ENCODE measurements around the gene FOXN3. TPM values are rescaled to one million over a fixed set of nuclear protein-coding genes. Genes with fewer than 3 reads are reported as not detected.

FOXN3 gene
- total RNA-seq, 1 donor from 2014 or later = 41.4 TPM

GRCh38 chr14:89232265-89233070, 184.6 kb downstream of the FOXN3 start:
- TF ChIP-seq CTCF (conservative IDR thresholded peaks at IDR 0.05) = no peak
- H3K27ac Mint-ChIP-seq (ENCODE audit: unreplicated experiment) = no peak overlapping the region
- no peak for DNase-seq (ENCODE audit: low read depth, low spot score)

GRCh38 chr14:89231426-89232113, 185.5 kb downstream of the FOXN3 start:
- H3K27ac Mint-ChIP-seq (ENCODE audit: unreplicated experiment) = no peak overlapping the region
- H3K4me3 Mint-ChIP-seq = no peak overlapping the region
- H3K4me1 Mint-ChIP-seq = peaks cover 13% of the 10 kb centered on the region
- no peaks in the 10 kb centered on the region for H3K9me3 Mint-ChIP-seq
- H3K27me3 Mint-ChIP-seq (ENCODE audit: low read depth) = no peaks in the 10 kb centered on the region
- no peak for TF ChIP-seq CTCF (conservative IDR thresholded peaks at IDR 0.05)
- no peaks in the 10 kb centered on the region for H3K36me3 Mint-ChIP-seq (ENCODE audit: low read depth)
- no peak for DNase-seq (ENCODE audit: low read depth, low spot score)

More at GRCh38 chr14:89232265-89233070, 184.6 kb downstream of the FOXN3 start:
- Mint-ChIP-seq H3K4me1 (peaks cover 10% of the 10 kb centered on the region), H3K36me3 (ENCODE audit: low read depth) (no peaks in the 10 kb centered on the region), H3K9me3 (no peaks in the 10 kb centered on the region), H3K27me3 (ENCODE audit: low read depth) (no peaks in the 10 kb centered on the region), H3K4me3 (no peak overlapping the region)

- Mint-ChIP-seq H3K27me3 (ENCODE audit: low read depth) (no peaks in the 10 kb centered on the region), H3K9me3 (no peaks in the 10 kb centered on the region), H3K36me3 (ENCODE audit: low read depth) (no peaks in the 10 kb centered on the region), H3K4me1 (peaks cover 18% of the 10 kb centered on the region), H3K27ac (ENCODE audit: unreplicated experiment) (no peak overlapping the region), H3K4me3 (no peak overlapping the region)
- no peak for TF ChIP-seq CTCF (conservative IDR thresholded peaks at IDR 0.05)
- DNase-seq (ENCODE audit: low read depth, low spot score) = no peak
Measured at GRCh38 chr14:89228921-89229639, 188.0 kb downstream of the FOXN3 start.

- H3K36me3 Mint-ChIP-seq (ENCODE audit: low read depth) = no peaks in the 10 kb centered on the region
- no peak overlapping the region for H3K4me3 Mint-ChIP-seq
- DNase-seq (ENCODE audit: low read depth, low spot score) = no peak
- no peaks in the 10 kb centered on the region for H3K9me3 Mint-ChIP-seq
- peaks cover 10% of the 10 kb centered on the region for H3K4me1 Mint-ChIP-seq
- no peaks in the 10 kb centered on the region for H3K27me3 Mint-ChIP-seq (ENCODE audit: low read depth)
- TF ChIP-seq CTCF (conservative IDR thresholded peaks at IDR 0.05) = no peak
- no peak overlapping the region for H3K27ac Mint-ChIP-seq (ENCODE audit: unreplicated experiment)
Measured at GRCh38 chr14:89227496-89227836, 189.6 kb downstream of the FOXN3 start.

GRCh38 chr14:89226801-89227495, 190.1 kb downstream of the FOXN3 start:
- TF ChIP-seq CTCF (conservative IDR thresholded peaks at IDR 0.05) = no peak
- Mint-ChIP-seq H3K27me3 (ENCODE audit: low read depth) (no peaks in the 10 kb centered on the region), H3K4me3 (no peak overlapping the region), H3K36me3 (ENCODE audit: low read depth) (no peaks in the 10 kb centered on the region), H3K27ac (ENCODE audit: unreplicated experiment) (no peak overlapping the region), H3K4me1 (peaks cover 7% of the 10 kb centered on the region), H3K9me3 (no peaks in the 10 kb centered on the region)
- no peak for DNase-seq (ENCODE audit: low read depth, low spot score)

Measured in neural crest cell (in vitro differentiated cells).